SK-N-MC (cell line): Measurements from ENCODE around the gene ACTG2.

Experiments
- EZH2 ChIP-seq: fragments of 200-600 bp; sonication (generic); IDR thresholded peaks from one replicate; pipeline ENCODE4 v1.6.1; 2017; ENCODE audit warnings: antibody characterized with exemption
- POLR2AphosphoS5 ChIP-seq: IDR thresholded peaks from 2 replicates; pipeline ENCODE4 v1.6.1; 2012; ENCODE audit warnings: mild to moderate bottlenecking, low read depth, low read length, borderline replicate concordance

DNA sequence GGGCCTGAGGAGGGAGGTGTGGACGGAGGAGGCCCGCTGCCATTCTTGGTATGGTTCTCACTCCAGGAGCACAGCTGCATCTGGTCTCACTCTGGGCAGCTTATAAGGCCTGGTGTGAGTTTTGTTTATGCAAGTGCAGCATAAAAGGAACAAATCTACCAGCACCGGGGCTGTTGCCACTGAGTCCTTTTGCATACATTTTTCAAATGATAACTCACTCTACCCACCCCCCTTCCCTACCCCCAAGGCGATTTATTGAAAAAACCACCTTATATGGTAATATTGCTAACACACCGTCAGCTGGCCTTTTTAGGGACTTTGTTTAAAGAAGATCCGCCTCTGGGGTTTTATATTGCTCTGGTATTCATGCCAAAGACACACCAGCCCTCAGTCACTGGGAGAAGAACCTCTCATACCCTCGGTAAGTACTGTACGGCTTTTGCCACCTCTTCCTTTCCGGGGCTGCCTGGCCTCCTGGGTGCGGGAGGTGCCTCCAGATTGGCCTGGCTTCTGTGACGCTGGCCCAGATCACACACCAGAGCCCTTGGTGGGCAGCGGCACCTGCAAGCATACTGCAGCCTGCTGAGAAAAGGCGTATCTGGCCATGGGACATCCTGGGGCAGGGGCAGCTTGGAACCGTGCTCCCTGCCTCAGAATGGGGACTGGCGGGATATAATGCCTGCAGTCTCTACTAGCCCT lies at the start of gene ACTG2:
- TF ChIP-seq EZH2 (no peak), POLR2AphosphoS5 (no peak)
